ENCODE measurements around the gene MMP14.

MMP14 gene

GRCh38 chr14:22837114-22837749 lies 847 bp downstream of the MMP14 start:
- TF ChIP-seq CTCF (IDR thresholded peaks at IDR 0.05; ENCODE audit: insufficient read depth, missing control alignments): no peak
- no peak for FAIRE-seq
- no peak for DNase-seq (ENCODE audit: insufficient read length, low spot score)

GRCh38 chr14:22837750-22838538 lies 1.6 kb downstream of the MMP14 start:
- no peak for DNase-seq (ENCODE audit: insufficient read length, low spot score)
- FAIRE-seq: no peak
- no peak for TF ChIP-seq CTCF (IDR thresholded peaks at IDR 0.05; ENCODE audit: insufficient read depth, missing control alignments)

- no peak for DNase-seq (ENCODE audit: insufficient read length, low spot score)
- TF ChIP-seq CTCF (IDR thresholded peaks at IDR 0.05; ENCODE audit: insufficient read depth, missing control alignments): no peak
- no peak for FAIRE-seq
These were observed 2.3 kb downstream of the MMP14 start for GRCh38 chr14:22838631-22839041.

- DNase-seq (ENCODE audit: insufficient read length, low spot score) (no peak), FAIRE-seq (no peak)
- no peak for TF ChIP-seq CTCF (IDR thresholded peaks at IDR 0.05; ENCODE audit: insufficient read depth, missing control alignments)
These were observed 2.9 kb downstream of the MMP14 start for GRCh38 chr14:22839159-22839779.

GRCh38 chr14:22841311-22841710 lies 4.9 kb downstream of the MMP14 start:
- DNase-seq (ENCODE audit: insufficient read length, low spot score): no peak
- no peak for TF ChIP-seq CTCF (IDR thresholded peaks at IDR 0.05; ENCODE audit: insufficient read depth, missing control alignments)
- FAIRE-seq: no peak

- FAIRE-seq (no peak), DNase-seq (ENCODE audit: insufficient read length, low spot score) (no peak)
- no peak for TF ChIP-seq CTCF (IDR thresholded peaks at IDR 0.05; ENCODE audit: insufficient read depth, missing control alignments)
These were observed 5.4 kb downstream of the MMP14 start for GRCh38 chr14:22841769-22842168.
